22Rv1 (cell line): ENCODE data around the gene FBXO36.

Source experiments
- ZFX ChIP-seq: fragments of 450-650 bp; IDR thresholded peaks from 2 replicates; pipeline ENCODE4 v1.6.1; 2017; ENCODE audit warnings: antibody characterized with exemption, borderline replicate concordance
- TF ChIP-seq, protein P1 (sequence below): fragments of 450-650 bp; IDR thresholded peaks from 2 replicates; pipeline ENCODE4 v1.5.1; 2017; ENCODE audit warnings: mild to moderate bottlenecking

DNA sequence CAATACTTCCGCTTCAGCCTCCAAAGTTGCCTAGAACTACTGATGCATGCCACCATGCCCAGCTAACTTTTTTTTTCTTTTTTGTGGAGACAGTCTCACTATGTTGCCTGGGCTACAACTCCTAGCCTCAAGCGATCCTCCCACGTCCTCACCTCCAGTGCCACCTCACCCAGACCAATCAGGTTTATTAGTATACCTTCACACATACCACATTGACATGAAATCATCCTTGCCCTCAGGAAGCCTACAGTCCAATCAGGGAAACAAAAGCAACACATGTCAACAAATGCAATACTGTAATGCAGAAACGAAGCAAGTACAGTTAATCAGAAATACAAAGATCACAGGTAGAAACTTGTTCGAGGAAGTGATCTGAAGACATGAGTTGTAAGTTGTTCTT is 4.5 kb upstream of the FBXO36 start:
- TF ChIP-seq, protein P1, sequence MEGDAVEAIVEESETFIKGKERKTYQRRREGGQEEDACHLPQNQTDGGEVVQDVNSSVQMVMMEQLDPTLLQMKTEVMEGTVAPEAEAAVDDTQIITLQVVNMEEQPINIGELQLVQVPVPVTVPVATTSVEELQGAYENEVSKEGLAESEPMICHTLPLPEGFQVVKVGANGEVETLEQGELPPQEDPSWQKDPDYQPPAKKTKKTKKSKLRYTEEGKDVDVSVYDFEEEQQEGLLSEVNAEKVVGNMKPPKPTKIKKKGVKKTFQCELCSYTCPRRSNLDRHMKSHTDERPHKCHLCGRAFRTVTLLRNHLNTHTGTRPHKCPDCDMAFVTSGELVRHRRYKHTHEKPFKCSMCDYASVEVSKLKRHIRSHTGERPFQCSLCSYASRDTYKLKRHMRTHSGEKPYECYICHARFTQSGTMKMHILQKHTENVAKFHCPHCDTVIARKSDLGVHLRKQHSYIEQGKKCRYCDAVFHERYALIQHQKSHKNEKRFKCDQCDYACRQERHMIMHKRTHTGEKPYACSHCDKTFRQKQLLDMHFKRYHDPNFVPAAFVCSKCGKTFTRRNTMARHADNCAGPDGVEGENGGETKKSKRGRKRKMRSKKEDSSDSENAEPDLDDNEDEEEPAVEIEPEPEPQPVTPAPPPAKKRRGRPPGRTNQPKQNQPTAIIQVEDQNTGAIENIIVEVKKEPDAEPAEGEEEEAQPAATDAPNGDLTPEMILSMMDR = no peak
- TF ChIP-seq ZFX = no peak
